Ovary (tissue), 9 donors: ENCODE data around the gene APBA2. TPM values are rescaled to one million over a fixed set of nuclear protein-coding genes. Genes with fewer than 3 reads are reported as not detected.
A peak's percentile ranks its signal among the peaks of the same experiment; 100 is the strongest.

Experiments used
- DNase-seq, 5 donors: peaks; one replicate each; pipeline ENCODE4 v3.0.0-alpha.2; 2019 to 2020
- H3K27ac ChIP-seq, 2 donors: fragments of 200-600 bp; one replicate each; pipeline versions ENCODE4 v1.5.1 to v1.8.0; 2019 to 2022
- H3K27me3 ChIP-seq: fragments of 200-600 bp; one replicate; pipeline ENCODE4 v1.8.0; 2022
- H3K36me3 ChIP-seq: fragments of 200-600 bp; sonication (generic); one replicate; pipeline ENCODE4 v1.5.1; 2019
- H3K4me1 ChIP-seq: one replicate; pipeline ENCODE4 v1.8.1; 2013; ENCODE audit warnings: mild to moderate bottlenecking, moderate library complexity; ENCODE audit not compliant: insufficient read depth
- H3K4me3 ChIP-seq: fragments of 200-600 bp; sonication (generic); one replicate; pipeline ENCODE4 v1.5.1; 2017
- H3K9me3 ChIP-seq, 2 donors: fragments of 200-600 bp in 1 of 2; sonication (generic) in 1 of 2; one replicate each; pipeline versions ENCODE4 v1.5.1 to v1.8.1; 2013 to 2019; ENCODE audit warnings: mild to moderate bottlenecking in 1 of 2, moderate library complexity in 1 of 2
- CTCF ChIP-seq, 3 donors: fragments of 450-650 bp in 2 of 3; fragments of 200-600 bp in 1 of 3; IDR thresholded peaks; one replicate each; pipeline versions ENCODE4 v1.5.1 to v1.8.0; 2016 to 2022; ENCODE audit warnings: antibody characterized with exemption in 3 of 3, mild to moderate bottlenecking in 1 of 3
- EP300 ChIP-seq: sonication (generic); formaldehyde crosslinking; IDR thresholded peaks from one replicate; pipeline ENCODE4 v1.6.1; 2017; ENCODE audit warnings: antibody characterized with exemption
- POLR2A ChIP-seq: fragments of 450-650 bp; IDR thresholded peaks from one replicate; pipeline ENCODE4 v1.6.1; 2017; ENCODE audit warnings: antibody characterized with exemption, mild to moderate bottlenecking, moderate library complexity
- WGBS, 3 donors: extraction: QIAGEN DNeasy Blood & Tissue Kit in 1 of 3; methylation state at CpG; one replicate each; pipeline versions ENCODE4 v1.1.5 to v1.1.7; 2013 to 2017; 5-methylcytosine and 5-hydroxymethylcytosine counted together
- intact Hi-C, 4 donors: fragments of 100-400 bp; cut with DNase I; formaldehyde crosslinking; loops; one replicate each; pipeline versions ENCODE4 v1.11.0 to v1.15.1; 2022 to 2023
- polyA plus RNA-seq, 2 donors: library from polyadenylated mRNA; stranded (reverse); fragments of 200-250 nt in 1 of 2; fragments of 350-450 nt in 1 of 2; fragmentation: Illumina TruSeq in 1 of 2; extraction: RNeasy Lipid Tissue Mini Kit (QIAGEN cat#74804) in 1 of 2; gene quantifications; one replicate each; pipeline ENCODE4 v1.2.3, GENCODE V29; 2013 to 2014
- total RNA-seq, 7 donors: library from RNA; depleted of rRNA in 2 of 7; stranded (reverse); fragments of >200 nt in 2 of 7; fragmentation: NEBNext Ultra II Directional in 3 of 7; extraction: Animal tissue kit (Norgen Biotek cat#: 25700) in 3 of 7; gene quantifications; one replicate each; pipeline versions ENCODE4 v1.1.0 to v1.2.4, GENCODE V29; 2016 to 2023
- donor health status: DM: no; HTN: no; CAD: no; lungs with moderate emphysema.
- donor health status: DM: no; HTN: no; CAD: no.
- donor health status: Bipolar disorder and iron deficiency.
- donor health status: DM: yes; HTN: yes; CAD: no.
- donor health status: DM: no; HTN: no; CAD: no.
- donor health status: DM: yes; HTN: yes; CAD: no.

Gene APBA2
- total and polyA plus RNA-seq, 9 donors = 0.53 to 3.1 (median 1.4) TPM

- no peak for DNase-seq
- WGBS, 3 donors = 81 to 86% (median 86%) methylated on average over 6 of the region's 6 CpGs
Observed at GRCh38 chr15:28992336-28992864, 106.6 kb downstream of the APBA2 start.

GRCh38 chr15:28993051-28993719, 107.4 kb downstream of the APBA2 start:
- Histone ChIP-seq H3K27me3 (no peaks in the 10 kb centered on the region), H3K4me3 (no peak overlapping the region), H3K4me1 (peaks cover 12% of the 10 kb centered on the region), H3K36me3 (no peaks in the 10 kb centered on the region), H3K9me3 (no peaks in the 10 kb centered on the region), H3K27ac (peak overlapping the region in 1 of 2 donors; percentile 71)
- intact Hi-C loops = loop anchor here in 1 of 4 donors (10.0 kb wide), 1 partner anchor 58 kb away; no protein-coding TSS in a partner anchor
- 27 to 28% (median 28%) methylated on average over 12 of the region's 12 CpGs for WGBS, 3 donors
- TF ChIP-seq CTCF (IDR thresholded peaks at IDR 0.05) (no peak), EP300 (no peak), POLR2A (no peak)
- peak in 3 of 5 donors; percentile 37 to 45 (median 38) for DNase-seq

More at GRCh38 chr15:28992336-28992864, 106.6 kb downstream of the APBA2 start:
- intact Hi-C loops = loop anchor here in 1 of 4 donors (10.0 kb wide), 1 partner anchor 58 kb away; no protein-coding TSS in a partner anchor
- peaks cover 12% of the 10 kb centered on the region for H3K4me1 ChIP-seq
- H3K9me3 ChIP-seq = no peaks in the 10 kb centered on the region
- peak overlapping the region in 1 of 2 donors; percentile 71 for H3K27ac ChIP-seq
- TF ChIP-seq CTCF (IDR thresholded peaks at IDR 0.05) (no peak), POLR2A (no peak), EP300 (no peak)
- H3K4me3 ChIP-seq = no peak overlapping the region
- no peaks in the 10 kb centered on the region for H3K27me3 ChIP-seq
- H3K36me3 ChIP-seq = no peaks in the 10 kb centered on the region

- intact Hi-C loops = loop anchor here in 1 of 4 donors (10.0 kb wide), 1 partner anchor 59 kb away; no protein-coding TSS in a partner anchor
- H3K36me3 ChIP-seq = no peaks in the 10 kb centered on the region
- DNase-seq = no peak
- peak overlapping the region; percentile 45 to 71 for H3K27ac ChIP-seq
- no peak overlapping the region for H3K4me3 ChIP-seq
- WGBS, 3 donors = 88 to 91% (median 89%) methylated on average over 7 of the region's 7 CpGs
- H3K9me3 ChIP-seq = no peaks in the 10 kb centered on the region
- H3K27me3 ChIP-seq = no peaks in the 10 kb centered on the region
- no peak for TF ChIP-seq POLR2A
- TF ChIP-seq EP300 = no peak
- TF ChIP-seq CTCF (IDR thresholded peaks at IDR 0.05) = no peak
- peaks cover 12% of the 10 kb centered on the region for H3K4me1 ChIP-seq
Observed at GRCh38 chr15:28993720-28994053, 107.9 kb downstream of the APBA2 start.

- WGBS, 3 donors = 92 to 95% (median 92%) methylated on average over 14 of the region's 14 CpGs
- Histone ChIP-seq H3K36me3 (no peaks in the 10 kb centered on the region), H3K4me3 (no peak overlapping the region), H3K27ac (peak overlapping the region in 1 of 2 donors; percentile 71), H3K27me3 (no peaks in the 10 kb centered on the region), H3K4me1 (peaks cover 12% of the 10 kb centered on the region), H3K9me3 (no peaks in the 10 kb centered on the region)
- TF ChIP-seq POLR2A = no peak
- TF ChIP-seq CTCF (IDR thresholded peaks at IDR 0.05) = no peak
- TF ChIP-seq EP300 = no peak
- no peak for DNase-seq
- intact Hi-C loops = loop anchor here in 1 of 4 donors (10.0 kb wide), 1 partner anchor 59 kb away; no protein-coding TSS in a partner anchor
Observed at GRCh38 chr15:28994142-28994830, 108.5 kb downstream of the APBA2 start.
